ENCODE data around the gene WNK2. TPM values are rescaled to one million over a fixed set of nuclear protein-coding genes. Genes with fewer than 3 reads are reported as not detected.

WNK2 gene
- total RNA-seq, 4 donors from 2014 or later = 3.8 to 17.7 (median 9.0) TPM

- TF ChIP-seq EP300 (IDR thresholded peaks at IDR 0.05) = no peak
- no peak for TF ChIP-seq POLR2A (IDR thresholded peaks at IDR 0.05)
- TF ChIP-seq CTCF (IDR thresholded peaks at IDR 0.05) = no peak
- 73 to 76% methylated on average over 12 to 22 of the region's 24 CpGs for WGBS, 2 donors
- Histone ChIP-seq H3K36me3 (no peaks in the 10 kb centered on the region), H3K4me1 (no peaks in the 10 kb centered on the region), H3K27me3 (no peaks in the 10 kb centered on the region), H3K4me3 (no peak overlapping the region), H3K27ac (no peak overlapping the region), H3K9me3 (no peaks in the 10 kb centered on the region)
- no peak for DNase-seq (ENCODE audit: low spot score in 2 of 2)
These were observed 123.7 kb downstream of the WNK2 start for GRCh38 chr9:93307468-93308157.

GRCh38 chr9:93308158-93308602 is 124.2 kb downstream of the WNK2 start:
- no peak overlapping the region for H3K27ac ChIP-seq
- WGBS, 2 donors = 91 to 94% methylated on average over 13 to 17 of the region's 22 CpGs
- no peak for DNase-seq (ENCODE audit: low spot score in 2 of 2)
- no peak overlapping the region for H3K4me3 ChIP-seq
- no peaks in the 10 kb centered on the region for H3K36me3 ChIP-seq
- H3K27me3 ChIP-seq = no peaks in the 10 kb centered on the region
- H3K9me3 ChIP-seq = no peaks in the 10 kb centered on the region
- no peak for TF ChIP-seq POLR2A (IDR thresholded peaks at IDR 0.05)
- no peak for TF ChIP-seq EP300 (IDR thresholded peaks at IDR 0.05)
- TF ChIP-seq CTCF (IDR thresholded peaks at IDR 0.05) = no peak
- no peaks in the 10 kb centered on the region for H3K4me1 ChIP-seq

- Histone ChIP-seq H3K27me3 (no peaks in the 10 kb centered on the region), H3K27ac (no peak overlapping the region), H3K4me3 (no peak overlapping the region), H3K4me1 (no peaks in the 10 kb centered on the region), H3K9me3 (no peaks in the 10 kb centered on the region), H3K36me3 (no peaks in the 10 kb centered on the region)
- no peak for TF ChIP-seq POLR2A (IDR thresholded peaks at IDR 0.05)
- TF ChIP-seq CTCF (IDR thresholded peaks at IDR 0.05) = no peak
- TF ChIP-seq EP300 (IDR thresholded peaks at IDR 0.05) = no peak
- DNase-seq (ENCODE audit: low spot score in 2 of 2) = no peak
- 88 to 89% methylated on average over 6 to 7 of the region's 7 CpGs for WGBS, 2 donors
These were observed 124.7 kb downstream of the WNK2 start for GRCh38 chr9:93308676-93309075.

GRCh38 chr9:93309889-93310425 is 126.0 kb downstream of the WNK2 start:
- no peak overlapping the region for H3K27ac ChIP-seq
- no peaks in the 10 kb centered on the region for H3K27me3 ChIP-seq
- H3K4me1 ChIP-seq = no peaks in the 10 kb centered on the region
- no peak overlapping the region for H3K4me3 ChIP-seq
- no peak for DNase-seq (ENCODE audit: low spot score in 2 of 2)
- no peaks in the 10 kb centered on the region for H3K36me3 ChIP-seq
- H3K9me3 ChIP-seq = no peaks in the 10 kb centered on the region
- TF ChIP-seq POLR2A (IDR thresholded peaks at IDR 0.05) (no peak), CTCF (IDR thresholded peaks at IDR 0.05) (no peak), EP300 (IDR thresholded peaks at IDR 0.05) (no peak)
- WGBS, 2 donors = 83 to 84% methylated on average over 7 of the region's 7 CpGs

DNA sequence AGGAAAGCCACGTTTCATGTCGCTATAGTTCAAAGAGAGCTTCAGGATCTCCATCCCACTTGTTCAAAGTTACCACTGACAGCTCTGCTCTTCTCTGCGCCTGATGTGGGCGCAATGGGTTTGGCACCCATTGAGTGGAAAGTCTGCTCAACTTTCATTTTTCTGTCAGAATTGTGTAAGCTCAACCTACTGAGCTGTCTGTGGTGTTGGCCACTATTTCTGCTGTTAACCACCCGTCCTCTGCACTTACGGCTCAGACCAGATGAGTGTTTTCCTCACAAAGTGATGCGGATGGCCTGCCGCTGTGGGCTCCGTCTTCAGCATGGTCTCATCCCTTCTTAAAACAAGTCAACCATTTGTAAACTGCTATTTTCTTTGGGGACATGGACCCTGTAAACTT is 131.2 kb downstream of the WNK2 start:
- 94 to 99% methylated on average over 9 of the region's 9 CpGs for WGBS, 2 donors
- DNase-seq (ENCODE audit: low spot score in 2 of 2) = no peak
- Histone ChIP-seq H3K36me3 (no peaks in the 10 kb centered on the region), H3K4me1 (no peaks in the 10 kb centered on the region), H3K9me3 (no peaks in the 10 kb centered on the region), H3K4me3 (no peak overlapping the region), H3K27ac (no peak overlapping the region), H3K27me3 (no peaks in the 10 kb centered on the region)
- TF ChIP-seq POLR2A (IDR thresholded peaks at IDR 0.05) (no peak), CTCF (IDR thresholded peaks at IDR 0.05) (no peak), EP300 (IDR thresholded peaks at IDR 0.05) (no peak)
